IMR-90 (cell line): ENCODE measurements around the gene PIEZO1. TPM values are rescaled to one million over a fixed set of nuclear protein-coding genes. Genes with fewer than 3 reads are reported as not detected.

Source experiments
- ATAC-seq: fragments of 200-7000 bp; cut with Tn5 transposase; 2 replicates; pipeline ENCODE4 v1.9.1; 2020; ENCODE audit warnings: low read depth, mild to moderate bottlenecking, moderate library complexity
- BruUV-seq: library from RNA; stranded (reverse); fragments of 400-500 nt; replicated peaks from 2 replicates; lab custom pipeline; 2021; lab: Mats Ljungman, UMichigan
- CTCF ChIA-PET: fragments of 300-600 bp; formaldehyde crosslinking; extraction: SDS; loops from one replicate; lab custom pipeline; 2021; ENCODE audit warnings: antibody characterized with exemption; lab: Yijun Ruan, JAX
- POLR2A ChIA-PET: fragments of 300-600 bp; sonication (Branson Sonifier 250); formaldehyde crosslinking; loops from one replicate; lab custom pipeline; 2022; ENCODE audit warnings: antibody characterized with exemption; ENCODE audit not compliant: unreplicated experiment; lab: Charles Lee
- DNase-seq: peaks from one replicate; pipeline ENCODE4 v3.0.0; 2013
- H2AFZ ChIP-seq: replicated peaks from 2 replicates; pipeline ENCODE3; 2013; ENCODE audit warnings: low read length, mild to moderate bottlenecking; ENCODE audit not compliant: poor library complexity
- H2AK5ac ChIP-seq: 2 replicates; pipeline ENCODE4 v1.6.1; 2013; ENCODE audit warnings: low read depth, low read length, inconsistent platforms
- H2AK9ac ChIP-seq: replicated peaks from 2 replicates; pipeline ENCODE3; 2013; ENCODE audit warnings: mild to moderate bottlenecking, low read depth, low read length, moderate library complexity; ENCODE audit not compliant: poor library complexity
- H2BK120ac ChIP-seq: 2 replicates; pipeline ENCODE4 v1.6.1; 2013; ENCODE audit warnings: low read depth, low read length, inconsistent platforms
- H2BK15ac ChIP-seq: 3 replicates; pipeline ENCODE4 v1.6.1; 2013; ENCODE audit warnings: low read depth, low read length, inconsistent platforms
- H2BK20ac ChIP-seq: 2 replicates; pipeline ENCODE4 v1.6.1; 2013; ENCODE audit warnings: low read depth, mild to moderate bottlenecking, inconsistent platforms, low read length, moderate library complexity
- H2BK5ac ChIP-seq: 2 replicates; pipeline ENCODE4 v1.6.1; 2013; ENCODE audit warnings: mild to moderate bottlenecking, low read depth, low read length, inconsistent platforms; ENCODE audit not compliant: poor library complexity, severe bottlenecking
- H3K14ac ChIP-seq: replicated peaks from 2 replicates; pipeline ENCODE4 v1.6.1; 2013; ENCODE audit warnings: low read depth, low read length, inconsistent platforms
- H3K18ac ChIP-seq: 2 replicates; pipeline ENCODE4 v1.6.1; 2013; ENCODE audit warnings: low read depth, low read length, control low read depth
- H3K23ac ChIP-seq: 2 replicates; pipeline ENCODE4 v1.6.1; 2013; ENCODE audit warnings: low read depth, low read length, inconsistent platforms
- H3K27ac ChIP-seq: 2 replicates; pipeline ENCODE4 v1.5.1; 2013; ENCODE audit warnings: mild to moderate bottlenecking, control low read depth, low read length; ENCODE audit not compliant: insufficient read depth
- H3K27me3 ChIP-seq: 2 replicates; pipeline ENCODE4 v1.6.1; 2013; ENCODE audit warnings: low read length; ENCODE audit not compliant: control insufficient read depth, insufficient read depth
- H3K36me3 ChIP-seq: 2 replicates; pipeline ENCODE4 v1.6.1; 2013; ENCODE audit warnings: low read length, mixed read lengths; ENCODE audit not compliant: control insufficient read depth, insufficient read depth
- H3K4ac ChIP-seq: 2 replicates; pipeline ENCODE4 v1.6.1; 2013; ENCODE audit warnings: low read depth, low read length, inconsistent platforms
- H3K4me1 ChIP-seq: 2 replicates; pipeline ENCODE4 v1.6.1; 2013; ENCODE audit warnings: low read length, mixed read lengths; ENCODE audit not compliant: control insufficient read depth, insufficient read depth
- H3K4me2 ChIP-seq: 2 replicates; pipeline ENCODE4 v1.6.1; 2013; ENCODE audit warnings: low read depth, mild to moderate bottlenecking, control low read depth, low read length, moderate library complexity
- H3K4me3 ChIP-seq: 2 replicates; pipeline ENCODE4 v1.5.1; 2013; ENCODE audit warnings: low read depth, mild to moderate bottlenecking, control low read depth, low read length, moderate library complexity; ENCODE audit not compliant: insufficient read depth
- H3K56ac ChIP-seq: 2 replicates; pipeline ENCODE4 v1.6.1; 2013; ENCODE audit warnings: low read length, inconsistent platforms; ENCODE audit not compliant: insufficient read depth; ENCODE audit errors: extremely low read depth
- H3K79me1 ChIP-seq, 2 experiments: 2 replicates each; pipeline ENCODE4 v1.6.1; 2013; ENCODE audit warnings: low read length in 2 of 2, inconsistent platforms in 1 of 2, low read depth in 1 of 2
- H3K9ac ChIP-seq: 2 replicates; pipeline ENCODE4 v1.6.1; 2013; ENCODE audit warnings: low read depth, low read length, control low read depth
- H3K9me1 ChIP-seq: 2 replicates; pipeline ENCODE4 v1.6.1; 2013; ENCODE audit warnings: low read length, inconsistent platforms; ENCODE audit not compliant: insufficient read depth
- H3K9me3 ChIP-seq: 2 replicates; pipeline ENCODE4 v1.6.1; 2013; ENCODE audit warnings: low read length; ENCODE audit not compliant: control insufficient read depth, insufficient read depth
- H4K20me1 ChIP-seq: 2 replicates; pipeline ENCODE4 v1.6.1; 2013; ENCODE audit warnings: low read length, inconsistent platforms; ENCODE audit not compliant: insufficient read depth
- H4K5ac ChIP-seq: 2 replicates; pipeline ENCODE4 v1.6.1; 2013; ENCODE audit warnings: mild to moderate bottlenecking, low read depth, low read length, control low read depth
- H4K8ac ChIP-seq, 2 experiments: 2 replicates each; pipeline ENCODE4 v1.6.1; 2013; ENCODE audit warnings: low read depth in 2 of 2, low read length in 2 of 2, control low read depth in 1 of 2, inconsistent platforms in 1 of 2
- H4K91ac ChIP-seq: 2 replicates; pipeline ENCODE4 v1.6.1; 2013; ENCODE audit warnings: low read depth, low read length, inconsistent platforms; ENCODE audit not compliant: insufficient read depth
- BHLHE40 ChIP-seq: fragments of 150-350 bp; IDR thresholded peaks from 2 replicates; pipeline ENCODE4 v1.6.1; 2016; ENCODE audit warnings: mild to moderate bottlenecking, low read depth, low read length
- CEBPB ChIP-seq: IDR thresholded peaks from 2 replicates; pipeline ENCODE4 v1.6.1; 2012; ENCODE audit warnings: low read depth, low read length, improper control_type of control experiment
- CHD1 ChIP-seq: IDR thresholded peaks from 2 replicates; pipeline ENCODE4 v1.6.1; 2012; ENCODE audit warnings: low read depth, low read length, improper control_type of control experiment
- ELK1 ChIP-seq: fragments of 150-350 bp; IDR thresholded peaks from 2 replicates; pipeline ENCODE4 v1.6.1; 2016; ENCODE audit warnings: low read depth, mild to moderate bottlenecking, low read length, moderate library complexity, borderline replicate concordance
- FOS ChIP-seq: fragments of 150-350 bp; IDR thresholded peaks from 2 replicates; pipeline ENCODE4 v1.6.1; 2016; ENCODE audit warnings: low read depth, low read length
- MAFK ChIP-seq: IDR thresholded peaks from 2 replicates; pipeline ENCODE4 v1.6.1; 2012; ENCODE audit warnings: low read depth, low read length, improper control_type of control experiment
- MAZ ChIP-seq: IDR thresholded peaks from 2 replicates; pipeline ENCODE4 v1.6.1; 2012; ENCODE audit warnings: low read depth, mild to moderate bottlenecking, low read length, improper control_type of control experiment, moderate library complexity, borderline replicate concordance
- MXI1 ChIP-seq: IDR thresholded peaks from 2 replicates; pipeline ENCODE4 v1.6.1; 2012; ENCODE audit warnings: low read depth, mild to moderate bottlenecking, low read length, moderate library complexity, borderline replicate concordance
- NFE2L2 ChIP-seq: fragments of 150-350 bp; IDR thresholded peaks from 2 replicates; pipeline ENCODE4 v1.6.1; 2016; ENCODE audit warnings: low read depth, mild to moderate bottlenecking, low read length
- RCOR1 ChIP-seq: IDR thresholded peaks from 2 replicates; pipeline ENCODE4 v1.6.1; 2012; ENCODE audit warnings: mild to moderate bottlenecking, low read length, improper control_type of control experiment; ENCODE audit not compliant: insufficient replicate concordance
- RFX5 ChIP-seq: IDR thresholded peaks from 2 replicates; pipeline ENCODE4 v1.8.0; 2012; ENCODE audit warnings: low read depth, mild to moderate bottlenecking, low read length, moderate library complexity
- SMC3 ChIP-seq: fragments of 150-350 bp; IDR thresholded peaks from 2 replicates; pipeline ENCODE4 v1.6.1; 2016; ENCODE audit warnings: low read depth, mild to moderate bottlenecking, antibody characterized with exemption, low read length, moderate library complexity
- USF2 ChIP-seq: fragments of 150-350 bp; IDR thresholded peaks from 2 replicates; pipeline ENCODE4 v1.6.1; 2017; ENCODE audit warnings: mild to moderate bottlenecking, antibody characterized with exemption, low read length, low read depth
- WGBS, 2 experiments: methylation state at CpG; one replicate each; pipeline versions ENCODE4 v1.1.5 to v1.1.7; 2013; ENCODE audit warnings: missing lambda C conversion rate in 2 of 2; ENCODE audit not compliant: insufficient read length in 1 of 2; ENCODE audit errors: extremely low coverage in 2 of 2; 5-methylcytosine and 5-hydroxymethylcytosine counted together
- dilution Hi-C: fragments of 300-500 bp; cut with HindIII; formaldehyde crosslinking; loops from one replicate; pipeline ENCODE4 v1.14.3; 2018; ENCODE audit warnings: low sequenced_read_pairs; ENCODE audit not compliant: unreplicated experiment
- in situ Hi-C: fragments of 300-500 bp; cut with MboI; formaldehyde crosslinking; loops from 3 replicates; pipeline ENCODE4 v1.14.3; 2019; ENCODE audit warnings: low sequenced_read_pairs, inconsistent platforms, mixed read lengths
- intact Hi-C: fragments of 100-400 bp; cut with micrococcal nuclease; formaldehyde crosslinking; loops from 2 replicates; pipeline ENCODE4 v1.10.0; 2022
- polyA plus RNA-seq, 3 experiments: library from polyadenylated mRNA; depleted of rRNA; stranded (reverse); fragments of >200 nt; gene quantifications; 2 replicates each; pipeline ENCODE4 v1.2.3, GENCODE V29; 2012; ENCODE audit warnings: low replicate concordance in 1 of 3
- total RNA-seq: library from RNA; depleted of rRNA; stranded (reverse); fragments of >200 nt; gene quantifications from 2 replicates; pipeline ENCODE4 v1.2.3, GENCODE V29; 2012

The PIEZO1 gene
- total and polyA plus RNA-seq, 2 of the 4 experiments (the other 2 are of a cell fraction) = 36.2 to 372 TPM

- Histone ChIP-seq H3K27me3 (no peaks in the 10 kb centered on the region), H3K23ac (peak overlapping the region; percentile 24; the same call in 1 of the 2 replicates), H2AK5ac (peak overlapping the region; percentile 84), H2BK120ac (peak overlapping the region; percentile 61), H3K4me1 (peaks cover 64% of the 10 kb centered on the region), H3K18ac (peak overlapping the region; percentile 6; the same call in 1 of the 2 replicates), H3K9ac (peak overlapping the region; percentile 0; the same call in 1 of the 2 replicates), H2AFZ (no peak overlapping the region), H3K4me2 (peak overlapping the region; percentile 54), H3K27ac (peak overlapping the region; percentile 65), H3K4ac (peak overlapping the region; percentile 91), H3K79me1 (peaks cover 15 to 90% of the 10 kb centered on the region in 2 experiments), H4K20me1 (peaks cover 96% of the 10 kb centered on the region), H3K36me3 (peaks cover 3% of the 10 kb centered on the region), H3K4me3 (no peak overlapping the region), H2BK20ac (no peak overlapping the region), H3K56ac (no peak overlapping the region), H4K8ac (peak overlapping the region in 1 of 2 experiments; percentile 52; a peak in 1 of 4 replicates), H3K14ac (0 out of 2 replicates have a peak overlapping the region, but pooled peaks have one; percentile 5), H2BK15ac (no peak overlapping the region), H4K5ac (peak overlapping the region; percentile 22), H2BK5ac (peak overlapping the region; percentile 81), H3K9me1 (peaks cover 41% of the 10 kb centered on the region), H2AK9ac (peak overlapping the region; percentile 99), H3K9me3 (no peaks in the 10 kb centered on the region), H4K91ac (peak overlapping the region; percentile 47; the same call in 1 of the 2 replicates)
- in situ Hi-C loops = no loop called here
- WGBS, 2 experiments = 79% methylated on average over 14 of the region's 30 CpGs; no CpG with 5 or more reads in 1 of the 2 experiments
- POLR2A ChIA-PET = no interaction called here
- no TSS peak for BruUV-seq
- no peak for DNase-seq
- ATAC-seq = no peak
- intact Hi-C loops = no loop called here
- dilution Hi-C loops = no loop called here
- CTCF ChIA-PET = interaction anchor here (1.5 kb wide), 2 partner anchors 11 to 32 kb away, joined by 3 to 4 read pairs; no protein-coding TSS in a partner anchor
- no peak for TF ChIP-seq CEBPB
- TF ChIP-seq RCOR1 = no peak
- no peak for TF ChIP-seq MXI1
- no peak for TF ChIP-seq USF2
- TF ChIP-seq ELK1 = no peak
- no peak for TF ChIP-seq BHLHE40
- no peak for TF ChIP-seq NFE2L2
- TF ChIP-seq FOS = no peak
- TF ChIP-seq MAZ = no peak
- TF ChIP-seq MAFK = no peak
- TF ChIP-seq RFX5 = no peak
- TF ChIP-seq SMC3 = no peak
- no peak for TF ChIP-seq CHD1
These were observed 15.2 kb downstream of the PIEZO1 start for GRCh38 chr16:88769617-88770460.
